Thyroid gland (tissue), 4 donors: ENCODE results near the gene MYO3A.

ENCODE experiments used
- CTCF ChIP-seq, 6 experiments: fragments of 200-600 bp in 3 of 6; fragments of 450-650 bp in 3 of 6; sonication (generic) in 3 of 6; IDR thresholded peaks; one replicate each; pipeline ENCODE4 v1.5.1; 2016 to 2019; ENCODE audit warnings: antibody characterized with exemption in 6 of 6, mild to moderate bottlenecking in 2 of 6, inconsistent platforms in 1 of 6, moderate library complexity in 1 of 6
- POLR2A ChIP-seq, 2 donors: fragments of 450-650 bp; IDR thresholded peaks; one replicate each; pipeline ENCODE4 v1.6.1; 2017; ENCODE audit warnings: antibody characterized with exemption in 2 of 2, mild to moderate bottlenecking in 2 of 2, moderate library complexity in 1 of 2

- TF ChIP-seq CTCF (IDR thresholded peaks at IDR 0.05), result no peak
- no peak for TF ChIP-seq POLR2A (IDR thresholded peaks at IDR 0.05)
Observed at GRCh38 chr10:26000971-26001370, 66.9 kb downstream of the MYO3A start.
